Thymus (tissue), 11 donors: ENCODE data around the gene NAGS. TPM values are rescaled to one million over a fixed set of nuclear protein-coding genes. Genes with fewer than 3 reads are reported as not detected.
"Not testable (repeated sequence)": the region's sequence is repeated elsewhere in the genome, so short reads cannot be mapped to it uniquely, and the experiment has no call there.

Source experiments
- DNase-seq, 9 donors: peaks; one replicate each; pipeline ENCODE4 v3.0.0-alpha.2; 2013; ENCODE audit warnings: low spot score in 9 of 9, low read depth in 6 of 9, missing footprints in 1 of 9
- H3K27ac ChIP-seq, 2 donors: one replicate each; pipeline ENCODE4 v1.5.1; 2013; ENCODE audit warnings: control low read depth in 1 of 2, low read depth in 1 of 2, low read length in 1 of 2, mild to moderate bottlenecking in 1 of 2, moderate library complexity in 1 of 2
- H3K27me3 ChIP-seq, 2 donors: one replicate each; pipeline ENCODE4 v1.5.1; 2013; ENCODE audit warnings: low read length in 1 of 2; ENCODE audit not compliant: control insufficient read depth in 2 of 2, insufficient read depth in 1 of 2
- H3K36me3 ChIP-seq, 2 donors: one replicate each; pipeline ENCODE4 v1.5.1; 2013; ENCODE audit warnings: low read length in 1 of 2, mild to moderate bottlenecking in 1 of 2, moderate library complexity in 1 of 2; ENCODE audit not compliant: control insufficient read depth in 2 of 2, insufficient read depth in 2 of 2
- H3K4me1 ChIP-seq, 2 donors: one replicate each; pipeline ENCODE4 v1.5.1; 2013; ENCODE audit warnings: low read length in 2 of 2; ENCODE audit not compliant: control insufficient read depth in 2 of 2, insufficient read depth in 2 of 2
- H3K4me3 ChIP-seq, 2 donors: one replicate each; pipeline ENCODE4 v1.5.1; 2013; ENCODE audit warnings: low read length in 2 of 2, control low read depth in 1 of 2, mild to moderate bottlenecking in 1 of 2
- H3K9me3 ChIP-seq, 2 donors: one replicate each; pipeline ENCODE4 v1.5.1; 2013; ENCODE audit warnings: low read length in 1 of 2, mild to moderate bottlenecking in 1 of 2; ENCODE audit not compliant: control insufficient read depth in 2 of 2, insufficient read depth in 1 of 2
- WGBS: extraction: QIAGEN DNeasy Blood & Tissue Kit; methylation state at CpG from one replicate; pipeline ENCODE4 v1.1.7; 2013; 5-methylcytosine and 5-hydroxymethylcytosine counted together
- polyA plus RNA-seq: library from polyadenylated mRNA; stranded (reverse); fragments of 200-250 nt; gene quantifications from one replicate; pipeline ENCODE4 v1.2.3, GENCODE V29; 2013
- total RNA-seq: library from RNA; stranded (reverse); fragments of 120-200 nt; gene quantifications from one replicate; pipeline ENCODE4 v1.2.4, GENCODE V29; 2013
- donor health status: healthy.

Gene NAGS
- total and polyA plus RNA-seq, 2 donors: 1.3 to 1.6 TPM

GRCh38 chr17:43970366-43970765, 34.1 kb upstream of the NAGS start:
- WGBS: 91% methylated on average over 4 of the region's 4 CpGs
- Histone ChIP-seq H3K27ac (no peak overlapping the region), H3K4me1 (no peaks in the 10 kb centered on the region), H3K4me3 (no peak overlapping the region), H3K9me3 (no peaks in the 10 kb centered on the region), H3K36me3 (no peaks in the 10 kb centered on the region), H3K27me3 (peaks cover 2 to 16% of the 10 kb centered on the region in 2 donors)
- no peak for DNase-seq

GRCh38 chr17:43971436-43971835, 33.0 kb upstream of the NAGS start:
- not testable (repeated sequence) for DNase-seq, H3K4me3 ChIP-seq, H3K4me1 ChIP-seq, H3K36me3 ChIP-seq, H3K27ac ChIP-seq, H3K9me3 ChIP-seq
- H3K27me3 ChIP-seq: peaks cover 0 to 16% of the 10 kb centered on the region in 2 donors
- WGBS: 33% methylated on average over 2 of the region's 2 CpGs

- peaks cover 0 to 21% of the 10 kb centered on the region in 2 donors for H3K27me3 ChIP-seq
- H3K9me3 ChIP-seq, DNase-seq, H3K27ac ChIP-seq, H3K36me3 ChIP-seq, H3K4me1 ChIP-seq, H3K4me3 ChIP-seq: not testable (repeated sequence)
- WGBS: 92% methylated on average over 22 of the region's 22 CpGs
Measured at GRCh38 chr17:43972444-43973212, 31.8 kb upstream of the NAGS start.

GRCh38 chr17:43974382-43975266, 29.8 kb upstream of the NAGS start:
- DNase-seq: no peak
- Histone ChIP-seq H3K9me3 (no peaks in the 10 kb centered on the region), H3K36me3 (no peaks in the 10 kb centered on the region), H3K27me3 (peaks cover 0 to 30% of the 10 kb centered on the region in 2 donors), H3K4me3 (no peak overlapping the region), H3K27ac (no peak overlapping the region), H3K4me1 (no peaks in the 10 kb centered on the region)
- 86% methylated on average over 14 of the region's 14 CpGs for WGBS

- Histone ChIP-seq H3K4me1 (no peaks in the 10 kb centered on the region), H3K9me3 (no peaks in the 10 kb centered on the region), H3K36me3 (no peaks in the 10 kb centered on the region), H3K27me3 (peaks cover 0 to 31% of the 10 kb centered on the region in 2 donors), H3K4me3 (no peak overlapping the region), H3K27ac (no peak overlapping the region)
- WGBS: 76% methylated on average over 15 of the region's 27 CpGs
- DNase-seq: no peak
Measured at GRCh38 chr17:43975898-43976297, 28.5 kb upstream of the NAGS start.

GRCh38 chr17:43976963-43977837, 27.2 kb upstream of the NAGS start:
- Histone ChIP-seq H3K9me3 (no peaks in the 10 kb centered on the region), H3K36me3 (no peaks in the 10 kb centered on the region), H3K27me3 (peaks cover 2 to 41% of the 10 kb centered on the region in 2 donors), H3K4me1 (no peaks in the 10 kb centered on the region), H3K4me3 (no peak overlapping the region), H3K27ac (no peak overlapping the region)
- WGBS: 83% methylated on average over 9 of the region's 9 CpGs
- no peak for DNase-seq

GRCh38 chr17:43978078-43978477, 26.3 kb upstream of the NAGS start:
- Histone ChIP-seq H3K36me3 (no peaks in the 10 kb centered on the region), H3K27ac (no peak overlapping the region), H3K4me1 (no peaks in the 10 kb centered on the region), H3K27me3 (peaks cover 6 to 50% of the 10 kb centered on the region in 2 donors), H3K4me3 (no peak overlapping the region), H3K9me3 (no peaks in the 10 kb centered on the region)
- WGBS: 85% methylated on average over 2 of the region's 2 CpGs
- DNase-seq: no peak

GRCh38 chr17:43979011-43979410, 25.4 kb upstream of the NAGS start:
- WGBS: 82% methylated on average over 7 of the region's 7 CpGs
- no peaks in the 10 kb centered on the region for H3K9me3 ChIP-seq
- H3K27me3 ChIP-seq: peaks cover 15 to 55% of the 10 kb centered on the region in 2 donors
- no peak overlapping the region for H3K4me3 ChIP-seq
- no peak overlapping the region for H3K27ac ChIP-seq
- no peaks in the 10 kb centered on the region for H3K36me3 ChIP-seq
- peaks cover 0 to 4% of the 10 kb centered on the region in 2 donors for H3K4me1 ChIP-seq
- no peak for DNase-seq
